MM.1S (cell line): Measurements from ENCODE around the gene SMU1.

Experiments
- EZH2 ChIP-seq: fragments of 300-600 bp; sonication (generic); optimal IDR thresholded peaks from 2 replicates; pipeline ENCODE3; 2017; ENCODE audit warnings: low read depth, mild to moderate bottlenecking, antibody characterized with exemption, low read length, mixed read lengths
- EZH2phosphoT487 ChIP-seq: fragments of 300-600 bp; sonication (generic); IDR thresholded peaks from 2 replicates; pipeline ENCODE4 v1.6.1; 2018; ENCODE audit warnings: antibody characterized with exemption, low read length
- TF ChIP-seq, protein P1 (sequence below): fragments of 300-600 bp; sonication (generic); IDR thresholded peaks from 2 replicates; pipeline ENCODE4 v1.5.1; 2016; ENCODE audit warnings: antibody characterized with exemption, low read length, mixed read lengths

DNA sequence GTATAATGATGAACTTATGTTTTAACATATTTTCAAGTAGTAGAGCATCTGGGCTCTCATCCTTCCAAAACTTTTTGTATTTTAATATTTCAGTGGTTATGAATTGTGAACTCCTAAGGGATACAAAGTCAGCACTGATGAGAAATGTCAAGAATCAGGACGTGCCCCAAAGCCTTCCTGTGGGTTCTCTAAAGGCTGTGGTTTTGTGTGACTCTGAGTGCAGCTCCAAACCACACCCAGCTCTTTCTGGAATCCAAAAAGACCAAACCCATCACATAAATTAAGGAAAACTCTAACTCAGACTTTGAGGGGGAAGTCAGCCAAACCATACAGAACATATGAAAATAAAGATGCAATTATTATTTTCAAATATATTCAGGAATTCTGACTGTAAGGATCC, 40.8 kb upstream of the SMU1 start:
- TF ChIP-seq, protein P1, sequence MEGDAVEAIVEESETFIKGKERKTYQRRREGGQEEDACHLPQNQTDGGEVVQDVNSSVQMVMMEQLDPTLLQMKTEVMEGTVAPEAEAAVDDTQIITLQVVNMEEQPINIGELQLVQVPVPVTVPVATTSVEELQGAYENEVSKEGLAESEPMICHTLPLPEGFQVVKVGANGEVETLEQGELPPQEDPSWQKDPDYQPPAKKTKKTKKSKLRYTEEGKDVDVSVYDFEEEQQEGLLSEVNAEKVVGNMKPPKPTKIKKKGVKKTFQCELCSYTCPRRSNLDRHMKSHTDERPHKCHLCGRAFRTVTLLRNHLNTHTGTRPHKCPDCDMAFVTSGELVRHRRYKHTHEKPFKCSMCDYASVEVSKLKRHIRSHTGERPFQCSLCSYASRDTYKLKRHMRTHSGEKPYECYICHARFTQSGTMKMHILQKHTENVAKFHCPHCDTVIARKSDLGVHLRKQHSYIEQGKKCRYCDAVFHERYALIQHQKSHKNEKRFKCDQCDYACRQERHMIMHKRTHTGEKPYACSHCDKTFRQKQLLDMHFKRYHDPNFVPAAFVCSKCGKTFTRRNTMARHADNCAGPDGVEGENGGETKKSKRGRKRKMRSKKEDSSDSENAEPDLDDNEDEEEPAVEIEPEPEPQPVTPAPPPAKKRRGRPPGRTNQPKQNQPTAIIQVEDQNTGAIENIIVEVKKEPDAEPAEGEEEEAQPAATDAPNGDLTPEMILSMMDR: no peak
- TF ChIP-seq EZH2phosphoT487: no peak
- TF ChIP-seq EZH2: no peak
